Heart left ventricle (tissue), 16 donors: ENCODE results near the gene C16orf89. TPM values are rescaled to one million over a fixed set of nuclear protein-coding genes. Genes with fewer than 3 reads are reported as not detected.

Source experiments
- ATAC-seq, 4 donors: fragments of 200-7000 bp; cut with Tn5 transposase; one replicate each; pipeline ENCODE4 v1.9.1; 2020 to 2022; ENCODE audit warnings: moderate library complexity in 4 of 4, mild to moderate bottlenecking in 3 of 4, moderate number of reproducible peaks in 1 of 4
- DNase-seq, 5 donors: peaks; one replicate each; pipeline ENCODE4 v3.0.0-alpha.2; 2020
- H3K27ac ChIP-seq, 12 donors: fragments of 200-600 bp; sonication (generic) in 4 of 12; one replicate each; pipeline versions ENCODE4 v1.5.0 to v1.8.0; 2016 to 2022; ENCODE audit warnings: mild to moderate bottlenecking in 2 of 12
- H3K27me3 ChIP-seq, 9 donors: fragments of 200-600 bp; sonication (generic) in 2 of 9; one replicate each; pipeline versions ENCODE4 v1.5.1 to v1.8.0; 2016 to 2022; ENCODE audit warnings: mild to moderate bottlenecking in 3 of 9
- H3K36me3 ChIP-seq, 9 donors: fragments of 200-600 bp; sonication (generic) in 2 of 9; one replicate each; pipeline versions ENCODE4 v1.5.0 to v1.8.0; 2018 to 2022; ENCODE audit warnings: mild to moderate bottlenecking in 2 of 9
- H3K4me1 ChIP-seq, 12 donors: fragments of 200-600 bp; sonication (generic) in 4 of 12; one replicate each; pipeline versions ENCODE4 v1.5.0 to v1.8.0; 2016 to 2022; ENCODE audit warnings: mild to moderate bottlenecking in 3 of 12
- H3K4me3 ChIP-seq, 12 donors: fragments of 200-600 bp; sonication (generic) in 4 of 12; one replicate each; pipeline versions ENCODE4 v1.5.0 to v1.8.0; 2017 to 2022; ENCODE audit warnings: mild to moderate bottlenecking in 9 of 12, moderate library complexity in 4 of 12
- H3K9me3 ChIP-seq, 12 donors: fragments of 200-600 bp; sonication (generic) in 4 of 12; one replicate each; pipeline versions ENCODE4 v1.5.0 to v1.8.0; 2016 to 2022; ENCODE audit warnings: mild to moderate bottlenecking in 1 of 12
- CTCF ChIP-seq, 12 donors: fragments of 200-600 bp; sonication (generic) in 4 of 12; IDR thresholded peaks; one replicate each; pipeline versions ENCODE4 v1.5.0 to v1.8.0; 2018 to 2022; ENCODE audit warnings: antibody characterized with exemption in 12 of 12, mild to moderate bottlenecking in 5 of 12
- POLR2A ChIP-seq, 2 donors: fragments of 450-650 bp; IDR thresholded peaks; one replicate each; pipeline ENCODE4 v1.6.1; 2017; ENCODE audit warnings: antibody characterized with exemption in 2 of 2, mild to moderate bottlenecking in 2 of 2, moderate library complexity in 2 of 2
- WGBS, 4 donors: extraction: QIAGEN DNeasy Blood & Tissue Kit in 2 of 4; methylation state at CpG; one replicate each; pipeline versions ENCODE4 v1.1.5 to v1.1.7; 2013 to 2018; 5-methylcytosine and 5-hydroxymethylcytosine counted together
- intact Hi-C, 10 donors: fragments of 100-400 bp; cut with DNase I; formaldehyde crosslinking; loops; one replicate each; pipeline versions ENCODE4 v1.11.1 to v1.14.2; 2022
- polyA plus RNA-seq, 2 donors: library from polyadenylated mRNA; stranded (reverse); fragments of 200-250 nt; gene quantifications; one replicate each; pipeline ENCODE4 v1.2.3, GENCODE V29; 2013
- total RNA-seq, 9 donors: library from RNA; depleted of rRNA in 2 of 9; stranded (reverse); fragments of >200 nt in 2 of 9; fragmentation: NEBNext Ultra II Directional in 3 of 9; extraction: Animal tissue kit (Norgen Biotek cat#: 25700) in 3 of 9; gene quantifications; one replicate each; pipeline versions ENCODE4 v1.1.0 to v1.2.4, GENCODE V29; 2016 to 2023
- donor health status: ischemic (EF 13 %, LVEDD 7.1; RV severe dilation, severe dysfunction).
- donor health status: healthy with polysubstance abuse.
- donor health status: DM: no; HTN: yes; CAD: no.
- donor health status: DM: no; HTN: no; CAD: no.
- donor health status: ischemic (EF 25% LVEDD 6.9; RV normal size, moderate dysfunction).
- donor health status: ischemic (EF 25% LVEDD 5.7; RV mildly dilated, moderate dysfunction).
- donor health status: healthy.
- donor health status: DM: yes; HTN: yes; CAD: no.
- donor health status: ischemic (EF 35%, LVEDD 5.7; RV mildly dilated, moderate dysfunction).
- donor health status: nonischemic (EF 11% LVEDD 7.7; RV severe dilation, severe dysfunction).
- donor health status: DM: yes; HTN: yes; CAD: no.
- donor health status: PGD.
- donor health status: ischemic (EF 29% LVEDD 5.4; RV normal size, mild dysfunction).
- donor health status: nonischemic (EF 23%, LVEDD 6.1; RV moderate dilation, normal function).

C16orf89 gene
- total and polyA plus RNA-seq, 11 donors: 0.26 to 38.4 (median 6.3) TPM

- Histone ChIP-seq H3K27ac (peak within 1 kb of the TSS in 9 of 12 donors; percentile 9 to 74 (median 70)), H3K9me3 (no peaks in the 10 kb centered on the region), H3K4me3 (peak within 1 kb of the TSS; percentile 72 to 99 (median 89)), H3K36me3 (peaks cover 0 to 15% (median 6%) of the 10 kb centered on the region in 9 donors), H3K4me1 (peaks cover 0 to 24% (median 15%) of the 10 kb centered on the region in 12 donors), H3K27me3 (no peaks in the 10 kb centered on the region)
- intact Hi-C loops: no loop called here
- TF ChIP-seq CTCF (IDR thresholded peaks at IDR 0.05): no peak
- TF ChIP-seq POLR2A (IDR thresholded peaks at IDR 0.05): no peak
- peak; percentile 87 to 93 (median 91) for DNase-seq
- ATAC-seq: peak; percentile 73 to 95 (median 94)
- 0 to 1% (median 0%) methylated on average over 43 to 104 of the region's 104 CpGs for WGBS, 4 donors
Observed at GRCh38 chr16:5033256-5034166, 32.2 kb downstream of the C16orf89 start, which contains the start of gene NAGPA. Gene NAGPA (minus strand): TSS chr16:5033935. CDS start chr16:5033914, 21 bp downstream.

- H3K36me3 ChIP-seq: peaks cover 0 to 19% (median 6%) of the 10 kb centered on the region in 9 donors
- peak overlapping the region in 1 of 12 donors; percentile 72 for H3K27ac ChIP-seq
- H3K4me1 ChIP-seq: peaks cover 0 to 24% (median 15%) of the 10 kb centered on the region in 12 donors
- no peaks in the 10 kb centered on the region for H3K9me3 ChIP-seq
- ATAC-seq (no peak), DNase-seq (no peak)
- no peak for TF ChIP-seq CTCF (IDR thresholded peaks at IDR 0.05)
- no peak for TF ChIP-seq POLR2A (IDR thresholded peaks at IDR 0.05)
- intact Hi-C loops: no loop called here
- H3K4me3 ChIP-seq: peak overlapping the region; percentile 72 to 99 (median 89)
- WGBS, 4 donors: 41 to 57% (median 47%) methylated on average over 12 of the region's 12 CpGs
- H3K27me3 ChIP-seq: no peaks in the 10 kb centered on the region
Observed at GRCh38 chr16:5032748-5033167, 33.0 kb downstream of the C16orf89 start.

GRCh38 chr16:5031601-5032000, 34.2 kb downstream of the C16orf89 start:
- intact Hi-C loops: no loop called here
- WGBS, 4 donors: 77 to 81% (median 80%) methylated on average over 7 of the region's 7 CpGs
- Histone ChIP-seq H3K27ac (no peak overlapping the region), H3K4me1 (peaks cover 0 to 24% (median 15%) of the 10 kb centered on the region in 12 donors), H3K4me3 (no peak overlapping the region), H3K27me3 (no peaks in the 10 kb centered on the region), H3K9me3 (no peaks in the 10 kb centered on the region), H3K36me3 (peaks cover 0 to 26% (median 8%) of the 10 kb centered on the region in 9 donors)
- ATAC-seq: no peak
- DNase-seq: peak in 1 of 5 donors; percentile 10
- TF ChIP-seq POLR2A (IDR thresholded peaks at IDR 0.05) (no peak), CTCF (IDR thresholded peaks at IDR 0.05) (no peak)

GRCh38 chr16:5030251-5030870, 35.4 kb downstream of the C16orf89 start:
- no peak overlapping the region for H3K27ac ChIP-seq
- no peak for ATAC-seq
- H3K4me1 ChIP-seq: peaks cover 0 to 19% (median 15%) of the 10 kb centered on the region in 12 donors
- intact Hi-C loops: no loop called here
- no peaks in the 10 kb centered on the region for H3K27me3 ChIP-seq
- no peak overlapping the region for H3K4me3 ChIP-seq
- DNase-seq: peak in 1 of 5 donors; percentile 22
- TF ChIP-seq CTCF (IDR thresholded peaks at IDR 0.05) (no peak), POLR2A (IDR thresholded peaks at IDR 0.05) (no peak)
- peaks cover 0 to 28% (median 8%) of the 10 kb centered on the region in 9 donors for H3K36me3 ChIP-seq
- no peaks in the 10 kb centered on the region for H3K9me3 ChIP-seq
- 86 to 96% (median 87%) methylated on average over 12 of the region's 12 CpGs for WGBS, 4 donors
